Measurements from ENCODE around the gene IAPP. TPM values are rescaled to one million over a fixed set of nuclear protein-coding genes. Genes with fewer than 3 reads are reported as not detected.
"Not testable (repeated sequence)": the region's sequence is repeated elsewhere in the genome, so short reads cannot be mapped to it uniquely, and the experiment has no call there.

The IAPP gene
- polyA plus RNA-seq, 5 donors, result not detected

GRCh38 chr12:21379218-21379617, 6.5 kb downstream of the IAPP start:
- DNase-seq, result no peak

- DNase-seq, result not testable (repeated sequence)
These were observed 8.6 kb downstream of the IAPP start for GRCh38 chr12:21381320-21381719.

GRCh38 chr12:21384261-21384660, 11.6 kb downstream of the IAPP start:
- no peak for DNase-seq

- DNase-seq, result no peak
These were observed 14.5 kb downstream of the IAPP start for GRCh38 chr12:21387174-21387573.

GRCh38 chr12:21392384-21392783, 19.7 kb downstream of the IAPP start:
- DNase-seq, result no peak

- DNase-seq, result not testable (repeated sequence)
These were observed 22.3 kb downstream of the IAPP start for GRCh38 chr12:21394828-21395626.

GRCh38 chr12:21413369-21414277, 40.9 kb downstream of the IAPP start:
- DNase-seq, result no peak

- DNase-seq, result no peak
These were observed 43.9 kb downstream of the IAPP start for GRCh38 chr12:21416511-21417121.

- not testable (repeated sequence) for DNase-seq
These were observed 45.7 kb downstream of the IAPP start for GRCh38 chr12:21418398-21418797.

GRCh38 chr12:21419009-21419699, 46.5 kb downstream of the IAPP start:
- DNase-seq, result not testable (repeated sequence)

- DNase-seq, result no peak
These were observed 55.5 kb downstream of the IAPP start for GRCh38 chr12:21428241-21428640.

Other genes with a start within 250 kb of the IAPP start
- under 1 TPM in 1 of 5 donors, not detected in 4; 0.18 TPM for gene SLCO1B1, start 241.7 kb upstream of the IAPP start, polyA plus RNA-seq (ENCODE audit: insufficient read depth in 1 of 5, insufficient read length in 5 of 5, low replicate concordance in 1 of 5)
- under 1 TPM; 0.09 to 0.33 (median 0.27) TPM for gene SLCO1A2, start 38.0 kb upstream of the IAPP start, polyA plus RNA-seq (ENCODE audit: insufficient read depth in 1 of 5, insufficient read length in 5 of 5, low replicate concordance in 1 of 5)
- 10 to 100 TPM; 10.1 to 23.4 (median 19.5) TPM for gene PYROXD1, start 64.8 kb downstream of the IAPP start, polyA plus RNA-seq (ENCODE audit: insufficient read depth in 1 of 5, insufficient read length in 5 of 5, low replicate concordance in 1 of 5)
- gene RECQL, start 128.7 kb downstream of the IAPP start, polyA plus RNA-seq (ENCODE audit: insufficient read depth in 1 of 5, insufficient read length in 5 of 5, low replicate concordance in 1 of 5), result 10 to 100 TPM; 22.4 to 41.3 (median 32.8) TPM
- 10 to 100 TPM; 30.6 to 46.2 (median 40.9) TPM for gene GOLT1B, start 128.9 kb downstream of the IAPP start, polyA plus RNA-seq (ENCODE audit: insufficient read depth in 1 of 5, insufficient read length in 5 of 5, low replicate concordance in 1 of 5)
- gene SPX, start 153.4 kb downstream of the IAPP start, polyA plus RNA-seq (ENCODE audit: insufficient read depth in 1 of 5, insufficient read length in 5 of 5, low replicate concordance in 1 of 5), result 10 to 100 TPM in 4 of 5 donors, 1 to 10 TPM in 1; 7.2 to 19.6 (median 12.3) TPM
- under 1 TPM in 3 of 5 donors, not detected in 2; 0.14 to 0.71 (median 0.44) TPM for gene GYS2, start 231.9 kb downstream of the IAPP start, polyA plus RNA-seq (ENCODE audit: insufficient read depth in 1 of 5, insufficient read length in 5 of 5, low replicate concordance in 1 of 5)

All from right lung (tissue), 5 donors.